ENCODE measurements around the gene ELFN1.
A peak's percentile ranks its signal among the peaks of the same experiment; 100 is the strongest.

Gene ELFN1

DNA sequence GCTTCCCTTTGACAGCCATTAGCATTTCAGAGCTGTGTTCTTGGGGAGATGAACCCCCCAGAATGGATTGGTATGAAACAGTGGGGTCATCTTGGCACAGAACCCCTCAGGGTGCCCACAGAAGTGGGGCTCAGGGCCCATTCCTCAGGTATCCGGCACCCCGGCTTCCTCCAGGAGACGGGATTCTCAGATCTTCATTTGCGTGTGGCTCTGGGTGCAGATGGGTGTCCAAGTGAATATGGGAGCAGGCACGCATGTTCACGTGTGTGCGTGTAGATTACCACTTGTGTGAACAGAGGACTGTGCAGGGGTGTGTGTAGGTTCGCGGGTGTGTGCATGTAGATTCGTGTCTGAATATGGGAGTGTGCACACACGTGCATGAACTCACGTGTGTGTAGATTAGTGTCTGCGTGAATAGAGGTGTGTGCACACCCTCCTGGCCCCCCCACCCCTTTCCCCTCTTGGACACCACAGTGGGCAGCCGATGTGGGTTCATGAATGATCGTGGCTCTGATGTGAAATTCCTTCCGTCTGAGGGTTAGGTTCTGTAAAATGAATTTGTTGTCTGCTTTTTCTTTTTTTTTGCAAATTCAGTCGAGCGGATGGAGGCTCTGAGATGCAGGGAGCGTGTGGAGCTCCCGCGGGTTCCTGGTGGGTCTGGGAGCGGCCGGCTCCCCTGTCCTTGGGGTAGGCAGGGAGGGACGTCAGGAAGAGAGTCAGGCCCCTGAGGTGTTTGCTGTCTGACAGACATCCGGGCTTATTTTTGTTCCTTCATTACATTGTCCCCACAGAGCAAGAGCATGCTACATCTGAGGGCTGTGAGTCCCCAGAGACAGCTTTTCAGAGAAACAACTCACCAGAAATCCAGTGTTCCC is 7.4 kb downstream of the ELFN1 start:
- DNase-seq = no peak

- no peak for DNase-seq
Observed at GRCh38 chr7:1678081-1678543, 8.0 kb downstream of the ELFN1 start.

DNA sequence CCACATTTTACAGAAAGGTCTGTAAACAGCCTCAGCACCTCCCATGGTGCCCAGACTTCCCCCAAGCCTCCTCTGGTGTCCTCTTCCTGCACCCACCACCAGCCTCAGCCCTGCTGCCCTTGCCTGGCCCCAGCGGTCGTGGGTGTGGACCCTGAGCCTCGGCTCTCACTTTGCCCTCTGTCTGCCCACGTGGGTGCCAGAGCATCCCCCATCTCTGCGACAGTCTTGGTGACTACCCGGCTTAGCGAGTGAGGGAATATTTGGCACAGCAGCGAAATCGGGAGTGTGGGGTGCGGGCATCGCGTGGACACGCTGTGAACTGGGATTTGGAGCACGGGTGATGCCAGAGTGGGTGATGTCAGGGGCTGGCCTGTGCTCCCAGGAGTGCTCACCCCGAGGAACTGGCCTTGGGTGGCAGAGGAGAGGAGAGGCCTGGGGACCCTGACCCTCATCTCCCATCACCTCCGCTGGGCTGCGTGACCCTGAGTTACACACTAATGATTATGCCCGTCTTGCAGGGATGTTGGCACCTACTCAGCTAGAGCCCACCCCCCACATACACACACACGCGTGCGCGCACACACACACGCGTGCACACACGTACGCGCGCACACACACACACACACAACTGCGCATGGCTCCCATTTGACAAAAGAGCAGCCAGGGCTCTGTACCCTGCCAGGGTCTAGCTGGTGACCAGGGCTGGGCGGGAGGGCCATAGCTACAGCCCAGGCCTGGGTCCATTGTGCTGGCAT is 8.7 kb downstream of the ELFN1 start:
- no peak for DNase-seq

- no peak for DNase-seq
Observed at GRCh38 chr7:1679326-1679965, 9.4 kb downstream of the ELFN1 start.

DNA sequence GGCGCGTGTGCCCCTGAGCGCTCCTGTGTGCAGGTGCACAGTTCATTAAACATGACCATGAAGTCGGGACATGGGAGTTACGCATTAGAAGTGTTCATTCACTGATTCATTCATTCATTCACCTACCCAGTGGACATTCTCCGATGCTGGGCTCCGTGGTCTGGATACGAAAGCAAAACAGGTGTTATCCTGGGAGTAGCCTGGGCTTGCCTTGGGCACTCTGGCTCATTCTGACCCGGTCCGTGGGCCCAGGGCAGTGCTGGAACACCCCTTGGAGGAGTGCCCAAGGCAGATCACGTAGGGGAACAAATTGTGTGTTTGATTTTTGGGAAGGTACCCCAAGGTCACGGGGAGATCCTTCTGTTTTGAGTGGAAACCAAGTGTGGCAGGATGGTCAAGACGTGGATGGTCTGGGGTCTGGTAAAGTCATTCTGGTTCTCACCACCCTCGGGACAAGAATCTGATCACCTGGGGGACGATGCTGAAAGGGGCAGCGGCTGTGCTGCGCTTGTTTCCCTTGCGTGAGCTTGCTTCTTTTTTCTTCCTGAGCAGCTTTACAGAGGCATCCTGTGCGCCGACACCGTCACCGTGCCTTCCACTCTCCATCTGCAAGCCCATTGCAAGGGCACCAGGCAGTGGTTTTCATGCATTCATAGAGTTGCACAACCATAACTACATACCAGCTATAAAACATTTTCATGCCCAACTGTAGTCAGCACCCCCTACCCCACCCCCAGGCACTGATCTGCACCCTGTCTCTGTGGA is 10.1 kb downstream of the ELFN1 start:
- DNase-seq = no peak

GRCh38 chr7:1681581-1681980 is 11.5 kb downstream of the ELFN1 start:
- no peak for DNase-seq

- no peak for DNase-seq
Observed at GRCh38 chr7:1685000-1685624, 15.0 kb downstream of the ELFN1 start.

DNA sequence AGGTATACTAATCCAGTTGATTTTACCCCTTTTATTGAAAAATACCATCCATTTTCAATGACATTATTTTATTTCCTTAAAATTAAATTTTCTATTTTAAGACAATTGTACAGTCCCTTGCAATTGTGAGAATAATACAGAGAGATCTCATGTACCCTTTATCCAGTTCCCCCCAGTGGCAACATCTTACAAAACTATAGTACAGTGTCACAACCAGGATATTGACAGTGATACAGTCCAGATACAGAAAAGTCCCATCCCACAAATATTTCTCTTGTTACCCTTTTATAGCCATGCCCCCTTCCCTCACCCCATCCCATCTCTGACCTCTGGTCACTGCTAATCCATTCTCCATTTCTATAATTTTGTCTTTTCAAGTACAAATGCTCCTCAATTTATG is 18.5 kb downstream of the ELFN1 start:
- DNase-seq = no peak

DNA sequence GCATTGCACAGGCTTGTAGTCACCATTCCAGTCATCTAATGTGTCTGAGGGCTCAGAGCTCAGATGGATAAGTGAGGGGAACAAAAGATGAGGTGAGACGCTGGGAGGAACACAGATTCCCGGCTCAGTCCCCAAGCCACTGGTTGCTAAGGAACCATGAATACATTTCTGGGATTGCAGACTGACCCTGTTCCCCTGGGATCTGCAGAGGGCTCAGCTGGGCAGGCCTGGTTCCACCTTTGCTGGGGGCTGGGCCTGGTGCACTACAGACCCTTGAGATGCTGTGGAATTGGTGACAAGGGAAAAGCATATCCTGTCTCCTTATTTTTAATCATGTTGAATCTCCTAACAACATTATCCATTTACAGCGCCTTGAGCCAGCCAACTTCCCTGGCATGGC is 19.2 kb downstream of the ELFN1 start:
- peak; percentile 22 for DNase-seq

DNA sequence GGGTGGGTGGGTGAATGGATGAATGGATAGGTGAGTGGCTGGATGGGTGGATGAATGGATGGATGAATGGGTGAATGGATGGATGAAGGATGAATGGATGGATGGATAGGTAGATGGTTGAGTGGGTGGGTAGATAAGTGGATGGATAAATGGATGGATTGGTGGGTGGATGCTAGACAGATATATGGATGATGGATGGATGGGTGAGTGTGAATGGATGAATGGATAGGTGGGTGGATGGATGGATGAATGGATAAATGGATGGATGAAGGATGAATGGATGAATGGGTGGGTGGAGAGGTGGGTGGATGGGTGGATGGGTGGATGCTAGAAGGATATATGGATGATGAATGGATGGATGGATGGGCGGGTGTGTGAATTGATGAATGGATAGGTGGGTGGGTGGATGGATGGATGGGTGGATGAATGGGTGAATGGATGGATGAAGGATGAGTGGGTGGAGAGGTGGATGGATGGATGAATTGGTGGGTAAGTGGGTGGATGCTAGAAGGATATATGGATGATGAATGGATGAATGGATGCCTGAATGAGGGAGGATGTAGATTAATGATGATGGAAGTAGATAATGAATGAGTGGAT is 20.4 kb downstream of the ELFN1 start:
- no peak for DNase-seq

DNA sequence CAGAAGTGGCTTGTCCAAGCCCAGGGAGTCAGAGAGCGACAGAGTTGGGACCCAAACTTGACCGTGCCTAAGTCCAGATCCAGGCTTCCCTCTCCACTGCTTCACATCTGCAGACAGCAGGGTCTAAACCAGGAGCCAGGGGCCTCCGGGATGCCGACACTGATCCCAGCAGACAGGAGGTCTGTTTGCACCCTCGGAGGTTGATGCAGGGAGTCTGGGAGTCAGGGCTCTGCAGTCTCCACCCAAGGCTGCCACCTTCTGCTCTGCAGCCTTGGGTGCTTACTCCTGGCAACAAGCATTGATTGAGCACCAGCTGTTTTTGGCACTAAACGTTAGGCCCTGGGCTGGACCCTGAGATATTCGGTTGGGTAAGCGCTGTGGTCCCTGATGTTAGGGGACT is 21.0 kb downstream of the ELFN1 start:
- no peak for DNase-seq

GRCh38 chr7:1691601-1692514 is 21.8 kb downstream of the ELFN1 start:
- DNase-seq = no peak

GRCh38 chr7:1692515-1693418 is 22.7 kb downstream of the ELFN1 start:
- DNase-seq = no peak

GRCh38 chr7:1693419-1693990 is 23.4 kb downstream of the ELFN1 start:
- peak; percentile 59 for DNase-seq

DNA sequence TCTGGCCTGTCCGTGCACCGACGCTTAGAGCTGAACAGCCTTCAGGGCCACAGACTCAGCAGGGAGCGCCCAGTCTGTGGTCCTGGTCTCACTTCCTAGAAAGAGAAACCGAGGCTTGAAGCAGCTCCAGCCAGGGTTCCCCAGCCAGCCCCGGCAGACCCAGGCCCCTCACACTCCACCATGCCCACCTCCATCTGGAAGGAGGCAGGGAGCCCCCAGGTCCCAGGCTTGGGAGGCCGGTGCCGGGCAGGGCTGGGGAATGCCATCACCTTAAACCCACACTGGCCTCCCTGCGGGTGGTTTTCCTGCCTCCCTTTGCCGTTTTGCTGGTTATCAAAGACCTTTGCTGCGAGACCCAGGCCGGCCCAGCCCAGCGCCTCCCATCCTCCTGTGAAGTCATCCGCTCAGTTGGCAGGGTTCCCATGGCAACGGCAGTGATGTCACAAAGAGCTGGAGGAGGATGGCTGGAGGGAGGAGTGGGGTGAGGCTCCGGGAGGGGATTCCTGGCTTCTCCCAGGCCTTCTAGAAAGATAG is 24.0 kb downstream of the ELFN1 start:
- peak; percentile 32 for DNase-seq

DNA sequence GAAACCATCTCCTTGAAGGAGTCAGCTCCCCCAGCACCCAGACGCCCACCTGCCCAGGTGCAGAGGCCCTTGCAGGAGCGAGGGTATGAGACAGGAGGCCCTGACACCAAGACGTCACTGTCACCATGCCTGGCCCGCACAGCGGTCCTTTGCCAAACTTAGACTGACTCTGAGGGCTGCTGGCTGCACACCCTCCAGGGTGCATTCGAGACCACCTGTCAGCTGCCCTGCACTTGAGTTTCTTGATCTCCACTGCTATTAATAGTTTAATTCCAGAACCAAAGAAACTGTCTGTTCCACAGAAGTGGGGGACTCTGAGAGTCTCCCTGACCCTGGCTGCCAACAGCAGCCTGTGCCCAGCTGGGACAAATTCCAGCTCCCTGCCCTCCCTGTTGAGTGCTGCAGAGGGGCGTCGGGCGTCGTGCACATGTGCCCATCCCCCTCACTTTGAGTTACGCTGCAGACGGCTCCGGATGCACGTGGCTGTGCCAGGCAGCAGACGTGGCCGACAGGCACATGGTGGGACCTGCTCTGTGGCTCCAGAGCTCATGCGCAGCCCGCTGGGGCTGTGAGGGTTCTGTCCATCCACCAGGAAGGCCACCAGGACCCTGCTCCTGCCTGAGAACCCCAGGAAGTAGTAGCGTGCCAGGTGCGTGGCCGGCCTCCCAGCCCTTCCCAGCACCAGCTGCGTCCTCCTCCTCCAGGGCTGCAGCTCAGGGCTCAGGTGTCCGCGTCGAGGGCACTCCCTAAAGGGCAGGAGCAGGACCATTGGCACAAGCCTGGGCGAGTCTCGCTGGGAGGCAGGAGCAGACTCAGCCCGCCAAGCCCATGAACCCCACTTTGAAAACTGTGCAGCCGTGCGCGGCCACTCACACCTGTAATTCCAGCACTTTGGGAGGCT is 24.8 kb downstream of the ELFN1 start:
- DNase-seq = no peak

DNA sequence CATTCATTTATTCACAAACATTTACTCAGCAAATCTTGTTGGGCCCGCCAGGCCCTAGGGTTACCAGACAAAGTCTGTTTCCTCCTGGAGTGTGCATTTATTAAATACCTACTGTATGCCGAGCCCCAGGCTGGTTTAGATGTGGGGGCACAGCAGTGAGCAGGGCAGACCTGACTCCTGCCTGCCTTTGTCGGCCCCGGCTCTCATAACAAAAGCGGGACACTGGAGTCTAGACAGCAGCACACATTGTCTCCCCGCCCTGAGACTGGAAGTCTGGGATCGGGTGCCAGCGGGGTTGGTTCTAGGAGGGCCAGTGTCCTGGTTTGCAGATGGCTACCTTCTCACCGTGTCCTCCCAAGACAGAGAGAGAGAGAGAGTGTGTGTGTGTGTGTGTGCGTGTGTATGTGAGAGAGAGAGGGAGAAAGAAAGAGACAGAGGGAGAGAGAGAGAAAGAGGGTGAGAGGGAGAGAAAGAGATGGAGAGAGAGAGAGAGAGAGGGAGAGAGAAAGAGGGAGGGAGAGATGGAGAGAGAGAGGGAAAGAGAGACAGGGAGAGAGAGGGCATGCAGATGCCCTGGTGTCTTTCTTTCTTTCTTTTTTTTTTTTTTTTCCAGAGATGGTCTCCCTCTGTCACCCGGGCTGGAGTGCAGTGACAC is 25.9 kb downstream of the ELFN1 start:
- no peak for DNase-seq

Measured in NCI-H1092 (cell line).